NB4 (cell line): ENCODE results near the gene FUT1.
"Not testable (repeated sequence)": the region's sequence is repeated elsewhere in the genome, so short reads cannot be mapped to it uniquely, and the experiment has no call there.

ENCODE experiments used
- CTCF ChIP-seq: IDR thresholded peaks from one replicate; pipeline ENCODE4 v1.5.1; 2012; ENCODE audit warnings: low read depth, low read length
- MAX ChIP-seq: IDR thresholded peaks from 2 replicates; pipeline ENCODE4 v1.6.1; 2011; ENCODE audit warnings: low read depth, low read length
- MYC ChIP-seq: IDR thresholded peaks from 2 replicates; pipeline ENCODE4 v1.6.1; 2011; ENCODE audit warnings: low read depth, low read length
- POLR2A ChIP-seq: IDR thresholded peaks from 2 replicates; pipeline ENCODE4 v1.6.1; 2011; ENCODE audit warnings: mild to moderate bottlenecking; ENCODE audit not compliant: insufficient read length; ENCODE audit errors: extremely low read depth

- not testable (repeated sequence) for TF ChIP-seq POLR2A, CTCF, MAX, MYC
Measured at GRCh38 chr19:48786422-48786821, 34.0 kb upstream of the FUT1 start.
